ENCODE results near the gene ELF5. TPM values are rescaled to one million over a fixed set of nuclear protein-coding genes. Genes with fewer than 3 reads are reported as not detected.

ELF5 gene
- total and polyA plus RNA-seq, 2 donors: 2.6 to 13.4 TPM

GRCh38 chr11:34531663-34532062 is 18.1 kb upstream of the ELF5 start:
- DNase-seq (ENCODE audit: extremely low spot score): no peak
- Histone ChIP-seq H3K36me3 (ENCODE audit: insufficient read depth) (no peaks in the 10 kb centered on the region), H3K4me3 (ENCODE audit: low read depth, low read length) (no peak overlapping the region), H3K4me1 (ENCODE audit: insufficient read depth) (no peaks in the 10 kb centered on the region), H3K27ac (ENCODE audit: low read depth) (no peak overlapping the region)
- 68% methylated on average over 1 of the region's 1 CpG for WGBS

- Histone ChIP-seq H3K36me3 (ENCODE audit: insufficient read depth) (no peaks in the 10 kb centered on the region), H3K4me3 (ENCODE audit: low read depth, low read length) (no peak overlapping the region), H3K4me1 (ENCODE audit: insufficient read depth) (no peaks in the 10 kb centered on the region), H3K27ac (ENCODE audit: low read depth) (no peak overlapping the region)
- 89% methylated on average over 3 of the region's 3 CpGs for WGBS
- no peak for DNase-seq (ENCODE audit: extremely low spot score)
These were observed 17.1 kb upstream of the ELF5 start for GRCh38 chr11:34530545-34531234.

GRCh38 chr11:34529643-34530042 is 16.0 kb upstream of the ELF5 start:
- H3K4me1 ChIP-seq (ENCODE audit: insufficient read depth): no peaks in the 10 kb centered on the region
- H3K36me3 ChIP-seq (ENCODE audit: insufficient read depth): no peaks in the 10 kb centered on the region
- H3K4me3 ChIP-seq (ENCODE audit: low read depth, low read length): no peak overlapping the region
- 67% methylated on average over 1 of the region's 1 CpG for WGBS
- H3K27ac ChIP-seq (ENCODE audit: low read depth): no peak overlapping the region
- no peak for DNase-seq (ENCODE audit: extremely low spot score)

- Histone ChIP-seq H3K4me3 (ENCODE audit: low read depth, low read length) (no peak overlapping the region), H3K27ac (ENCODE audit: low read depth) (no peak overlapping the region), H3K36me3 (ENCODE audit: insufficient read depth) (no peaks in the 10 kb centered on the region), H3K4me1 (ENCODE audit: insufficient read depth) (no peaks in the 10 kb centered on the region)
- no peak for DNase-seq (ENCODE audit: extremely low spot score)
- WGBS: 81% methylated on average over 2 of the region's 2 CpGs
These were observed 14.5 kb upstream of the ELF5 start for GRCh38 chr11:34528072-34528471.

DNA sequence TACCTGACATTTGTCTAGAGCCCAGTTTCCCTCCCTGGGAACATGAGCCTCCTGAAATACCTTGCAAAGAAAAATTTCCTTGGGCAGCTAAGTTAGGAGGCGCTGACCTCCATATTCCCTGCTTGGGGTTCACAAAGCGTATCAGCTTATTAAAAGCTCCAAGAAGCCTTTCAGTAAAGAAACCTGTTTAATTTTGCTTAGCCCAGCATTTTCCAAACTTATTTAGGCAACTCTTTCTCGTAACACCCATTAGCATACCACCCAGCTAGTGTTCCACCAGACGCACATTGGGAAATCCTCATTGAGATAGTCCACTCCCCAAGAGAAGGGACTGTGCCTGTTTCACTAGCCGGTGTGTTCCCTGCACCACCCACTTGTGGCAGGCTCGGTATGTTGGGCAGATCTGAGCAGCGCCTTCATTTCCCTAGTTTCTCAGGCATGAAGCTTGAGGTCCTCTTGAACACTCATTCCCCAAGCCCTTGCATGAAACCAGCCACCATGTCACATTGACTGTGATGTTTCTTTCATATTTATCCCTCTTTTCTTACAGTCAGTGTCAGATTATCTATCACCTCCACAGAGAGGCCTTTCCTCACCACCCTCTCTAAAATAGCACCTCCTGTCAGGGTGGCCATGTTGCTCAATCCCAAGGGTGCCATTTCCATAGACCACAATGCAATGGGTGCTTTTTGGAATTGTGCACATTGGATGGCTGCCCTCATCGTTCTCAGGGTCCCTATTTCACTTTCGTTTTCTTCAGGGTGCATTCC is 12.5 kb upstream of the ELF5 start:
- 87% methylated on average over 9 of the region's 9 CpGs for WGBS
- H3K4me1 ChIP-seq (ENCODE audit: insufficient read depth): no peaks in the 10 kb centered on the region
- H3K36me3 ChIP-seq (ENCODE audit: insufficient read depth): no peaks in the 10 kb centered on the region
- DNase-seq (ENCODE audit: extremely low spot score): no peak
- H3K4me3 ChIP-seq (ENCODE audit: low read depth, low read length): no peak overlapping the region
- no peak overlapping the region for H3K27ac ChIP-seq (ENCODE audit: low read depth)

DNA sequence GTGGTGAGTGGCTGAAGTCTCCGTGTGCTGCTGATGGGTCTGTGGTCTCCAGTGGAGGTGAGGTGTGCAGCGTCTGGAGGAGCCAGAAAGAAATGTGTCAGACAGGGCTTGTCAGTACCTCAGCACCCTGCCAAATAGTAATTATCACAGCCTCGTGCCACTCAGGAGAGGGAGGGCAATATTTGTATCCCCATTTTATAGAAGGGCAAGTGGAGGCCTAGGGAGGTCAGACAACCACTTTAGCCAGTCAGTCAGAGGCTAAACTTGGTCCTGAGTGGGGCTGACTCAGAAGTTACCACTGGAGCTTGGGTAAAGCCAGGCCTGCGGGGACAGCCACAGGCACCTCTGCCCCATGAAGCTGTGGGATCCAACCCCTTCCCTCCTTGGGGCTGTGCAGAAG is 11.5 kb upstream of the ELF5 start:
- Histone ChIP-seq H3K4me3 (ENCODE audit: low read depth, low read length) (no peak overlapping the region), H3K36me3 (ENCODE audit: insufficient read depth) (no peaks in the 10 kb centered on the region), H3K4me1 (ENCODE audit: insufficient read depth) (no peaks in the 10 kb centered on the region), H3K27ac (ENCODE audit: low read depth) (no peak overlapping the region)
- DNase-seq (ENCODE audit: extremely low spot score): no peak
- 72% methylated on average over 4 of the region's 4 CpGs for WGBS

- Histone ChIP-seq H3K27ac (ENCODE audit: low read depth) (no peak overlapping the region), H3K36me3 (ENCODE audit: insufficient read depth) (no peaks in the 10 kb centered on the region), H3K4me1 (ENCODE audit: insufficient read depth) (no peaks in the 10 kb centered on the region), H3K4me3 (ENCODE audit: low read depth, low read length) (no peak overlapping the region)
- 77% methylated on average over 12 of the region's 12 CpGs for WGBS
- DNase-seq (ENCODE audit: extremely low spot score): no peak
These were observed 11.1 kb upstream of the ELF5 start for GRCh38 chr11:34524696-34525095.

GRCh38 chr11:34523053-34523452 is 9.5 kb upstream of the ELF5 start:
- Histone ChIP-seq H3K36me3 (ENCODE audit: insufficient read depth) (no peaks in the 10 kb centered on the region), H3K27ac (ENCODE audit: low read depth) (no peak overlapping the region), H3K4me1 (ENCODE audit: insufficient read depth) (no peaks in the 10 kb centered on the region), H3K4me3 (ENCODE audit: low read depth, low read length) (no peak overlapping the region)
- DNase-seq (ENCODE audit: extremely low spot score): no peak
- WGBS: 32% methylated on average over 3 of the region's 3 CpGs

GRCh38 chr11:34522188-34522587 is 8.6 kb upstream of the ELF5 start:
- Histone ChIP-seq H3K4me3 (ENCODE audit: low read depth, low read length) (no peak overlapping the region), H3K4me1 (ENCODE audit: insufficient read depth) (no peaks in the 10 kb centered on the region), H3K36me3 (ENCODE audit: insufficient read depth) (no peaks in the 10 kb centered on the region), H3K27ac (ENCODE audit: low read depth) (no peak overlapping the region)
- no peak for DNase-seq (ENCODE audit: extremely low spot score)
- WGBS: 85% methylated on average over 2 of the region's 2 CpGs

DNA sequence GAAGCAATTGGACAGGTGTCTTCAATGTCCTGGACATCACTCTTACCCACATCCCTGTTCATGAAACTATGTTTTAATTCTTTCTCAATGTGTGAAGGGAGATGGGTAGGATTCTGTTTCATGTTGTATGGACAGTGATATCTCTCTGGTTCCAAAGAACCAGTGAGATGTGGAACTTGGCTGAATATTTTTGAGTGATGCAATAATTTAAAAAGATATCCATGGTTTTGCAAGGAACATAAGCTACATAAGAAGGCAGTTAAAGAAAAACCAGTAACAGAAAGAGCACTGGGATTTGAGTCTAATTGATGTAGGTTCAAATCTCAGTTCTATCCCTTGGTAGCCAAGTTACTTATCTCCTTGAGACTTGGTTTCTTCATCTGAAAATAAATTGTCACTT is 7.7 kb upstream of the ELF5 start:
- Histone ChIP-seq H3K4me1 (ENCODE audit: insufficient read depth) (no peaks in the 10 kb centered on the region), H3K36me3 (ENCODE audit: insufficient read depth) (no peaks in the 10 kb centered on the region), H3K4me3 (ENCODE audit: low read depth, low read length) (no peak overlapping the region), H3K27ac (ENCODE audit: low read depth) (no peak overlapping the region)
- DNase-seq (ENCODE audit: extremely low spot score): no peak

DNA sequence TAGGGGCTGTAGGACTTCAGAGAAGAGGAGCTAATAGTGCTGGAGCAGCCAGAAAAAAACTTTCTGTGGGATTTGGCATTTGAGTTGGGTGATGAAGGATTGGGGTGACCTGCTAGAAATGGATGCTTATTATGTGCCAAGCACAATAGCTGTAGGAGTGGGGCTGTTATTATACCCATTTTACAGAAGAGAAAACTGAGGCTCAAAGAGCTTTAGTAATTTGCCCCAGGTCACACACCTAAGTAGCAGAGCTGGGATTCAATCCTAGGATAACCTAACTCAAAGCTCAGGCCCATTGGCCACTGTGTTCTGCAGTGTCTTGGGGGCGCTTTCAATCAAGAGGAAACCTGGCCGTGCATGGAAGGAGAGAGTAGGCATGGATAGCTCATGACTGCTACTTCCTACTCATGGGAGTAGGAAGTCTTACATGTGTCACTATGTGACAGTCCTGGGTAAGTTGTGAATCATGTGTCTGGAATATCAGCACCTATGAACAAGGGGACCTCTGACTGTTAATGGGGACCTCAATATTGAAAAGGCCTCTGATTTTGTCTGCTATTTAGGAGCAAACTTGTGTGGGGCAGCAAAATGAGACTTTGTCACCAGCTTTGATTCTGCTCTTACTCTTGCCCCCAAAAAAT is 6.1 kb upstream of the ELF5 start:
- Histone ChIP-seq H3K36me3 (ENCODE audit: insufficient read depth) (no peaks in the 10 kb centered on the region), H3K27ac (ENCODE audit: low read depth) (no peak overlapping the region), H3K4me1 (ENCODE audit: insufficient read depth) (no peaks in the 10 kb centered on the region), H3K4me3 (ENCODE audit: low read depth, low read length) (no peak overlapping the region)
- 83% methylated on average over 2 of the region's 2 CpGs for WGBS
- DNase-seq (ENCODE audit: extremely low spot score): no peak

- no peak for DNase-seq (ENCODE audit: extremely low spot score)
- Histone ChIP-seq H3K4me3 (ENCODE audit: low read depth, low read length) (no peak overlapping the region), H3K4me1 (ENCODE audit: insufficient read depth) (no peaks in the 10 kb centered on the region), H3K27ac (ENCODE audit: low read depth) (no peak overlapping the region), H3K36me3 (ENCODE audit: insufficient read depth) (no peaks in the 10 kb centered on the region)
- 92% methylated on average over 6 of the region's 6 CpGs for WGBS
These were observed 2.9 kb upstream of the ELF5 start for GRCh38 chr11:34516247-34517040.

- Histone ChIP-seq H3K36me3 (ENCODE audit: insufficient read depth) (no peaks in the 10 kb centered on the region), H3K27ac (ENCODE audit: low read depth) (no peak overlapping the region), H3K4me1 (ENCODE audit: insufficient read depth) (no peaks in the 10 kb centered on the region), H3K4me3 (ENCODE audit: low read depth, low read length) (no peak overlapping the region)
- 77% methylated on average over 7 of the region's 7 CpGs for WGBS
- no peak for DNase-seq (ENCODE audit: extremely low spot score)
These were observed 1.0 kb upstream of the ELF5 start for GRCh38 chr11:34514597-34514996.
